Prostate gland (tissue), 2 donors: ENCODE data around the gene MCC.
"Not testable (repeated sequence)": the region's sequence is repeated elsewhere in the genome, so short reads cannot be mapped to it uniquely, and the experiment has no call there.

Experiments used
- CTCF ChIP-seq, 4 experiments: fragments of 200-600 bp in 2 of 4; fragments of 450-650 bp in 2 of 4; sonication (generic) in 2 of 4; IDR thresholded peaks; 1 replicate in 3 of 4; 2 replicates in 1 of 4; pipeline ENCODE4 v1.5.1; 2016 to 2019; ENCODE audit warnings: antibody characterized with exemption in 4 of 4, mild to moderate bottlenecking in 2 of 4, moderate library complexity in 2 of 4
- POLR2A ChIP-seq: fragments of 450-650 bp; IDR thresholded peaks from one replicate; pipeline ENCODE4 v1.6.1; 2016; ENCODE audit warnings: antibody characterized with exemption, mild to moderate bottlenecking

- TF ChIP-seq POLR2A; CTCF (IDR thresholded peaks at IDR 0.05): not testable (repeated sequence)
Measured at GRCh38 chr5:113397986-113398385, 90.3 kb downstream of the MCC start.
